ENCODE data around the gene MLLT10.

DNA sequence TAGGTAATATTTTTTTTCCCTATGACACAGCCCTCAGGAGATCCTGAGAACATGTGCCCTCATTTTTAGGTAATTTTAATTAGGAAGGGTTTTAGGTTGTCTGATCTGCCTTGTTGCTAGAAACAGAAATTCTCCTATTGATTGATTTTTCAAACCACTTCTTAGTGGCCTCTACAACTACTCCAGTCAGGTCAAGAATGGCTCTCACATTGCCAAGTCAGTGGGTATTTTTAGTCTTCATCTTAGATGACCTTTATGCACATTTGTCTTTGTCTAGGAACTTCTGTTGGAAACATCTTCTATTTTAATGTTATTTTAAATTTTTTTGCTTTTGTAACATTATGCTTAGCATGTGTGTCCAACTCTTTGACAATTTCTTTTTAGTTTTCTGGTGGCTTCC, 162.3 kb downstream of the MLLT10 start:
- TF ChIP-seq POLR2A (IDR thresholded peaks at IDR 0.05) = no peak
- TF ChIP-seq, protein P1, sequence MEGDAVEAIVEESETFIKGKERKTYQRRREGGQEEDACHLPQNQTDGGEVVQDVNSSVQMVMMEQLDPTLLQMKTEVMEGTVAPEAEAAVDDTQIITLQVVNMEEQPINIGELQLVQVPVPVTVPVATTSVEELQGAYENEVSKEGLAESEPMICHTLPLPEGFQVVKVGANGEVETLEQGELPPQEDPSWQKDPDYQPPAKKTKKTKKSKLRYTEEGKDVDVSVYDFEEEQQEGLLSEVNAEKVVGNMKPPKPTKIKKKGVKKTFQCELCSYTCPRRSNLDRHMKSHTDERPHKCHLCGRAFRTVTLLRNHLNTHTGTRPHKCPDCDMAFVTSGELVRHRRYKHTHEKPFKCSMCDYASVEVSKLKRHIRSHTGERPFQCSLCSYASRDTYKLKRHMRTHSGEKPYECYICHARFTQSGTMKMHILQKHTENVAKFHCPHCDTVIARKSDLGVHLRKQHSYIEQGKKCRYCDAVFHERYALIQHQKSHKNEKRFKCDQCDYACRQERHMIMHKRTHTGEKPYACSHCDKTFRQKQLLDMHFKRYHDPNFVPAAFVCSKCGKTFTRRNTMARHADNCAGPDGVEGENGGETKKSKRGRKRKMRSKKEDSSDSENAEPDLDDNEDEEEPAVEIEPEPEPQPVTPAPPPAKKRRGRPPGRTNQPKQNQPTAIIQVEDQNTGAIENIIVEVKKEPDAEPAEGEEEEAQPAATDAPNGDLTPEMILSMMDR (IDR thresholded peaks at IDR 0.05) = no peak
